Fibroblast of the aortic adventitia (primary cell): Measurements from ENCODE around the gene GPC6. TPM values are rescaled to one million over a fixed set of nuclear protein-coding genes. Genes with fewer than 3 reads are reported as not detected.

ENCODE experiments used
- DNase-seq: peaks from one replicate; pipeline ENCODE4 v3.0.0-alpha.2; 2010; ENCODE audit warnings: low read depth
- H3K4me3 ChIP-seq: 2 replicates; pipeline ENCODE4 v1.5.1; 2011; ENCODE audit warnings: low read depth, mild to moderate bottlenecking, control low read depth, low read length, moderate library complexity
- total RNA-seq: library from RNA; depleted of rRNA; stranded (reverse); fragments of >200 nt; gene quantifications from 2 replicates; pipeline ENCODE4 v1.2.3, GENCODE V29; 2012; ENCODE audit warnings: low replicate concordance
- TF ChIP-seq, protein P1 (sequence below): IDR thresholded peaks from 2 replicates; pipeline ENCODE4 v1.5.1; 2011; ENCODE audit warnings: mild to moderate bottlenecking, low read length, control low read depth, inconsistent platforms; ENCODE audit not compliant: insufficient read depth

Gene GPC6
- total RNA-seq, 1 donor = 92.6 TPM

DNA sequence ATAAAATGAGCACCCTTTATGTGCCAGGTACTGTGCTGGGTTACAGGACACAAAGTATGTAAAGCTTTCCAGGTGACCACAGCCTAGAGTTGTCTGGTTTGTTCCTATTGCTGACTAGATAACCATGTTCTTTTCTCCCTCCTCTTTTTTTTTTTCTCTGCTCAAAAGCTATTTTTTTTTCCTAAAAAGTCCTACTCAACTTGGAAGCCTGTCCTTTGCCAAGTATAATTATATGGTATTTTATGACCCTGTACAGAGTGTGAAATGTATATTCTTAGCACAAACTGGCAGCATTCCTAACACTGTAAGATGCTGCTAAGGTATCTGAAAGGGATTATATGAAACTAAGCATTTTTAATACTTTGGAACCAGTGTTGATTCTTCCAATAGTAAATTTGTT, 171.0 kb downstream of the GPC6 start:
- H3K4me3 ChIP-seq = no peak overlapping the region
- TF ChIP-seq, protein P1, sequence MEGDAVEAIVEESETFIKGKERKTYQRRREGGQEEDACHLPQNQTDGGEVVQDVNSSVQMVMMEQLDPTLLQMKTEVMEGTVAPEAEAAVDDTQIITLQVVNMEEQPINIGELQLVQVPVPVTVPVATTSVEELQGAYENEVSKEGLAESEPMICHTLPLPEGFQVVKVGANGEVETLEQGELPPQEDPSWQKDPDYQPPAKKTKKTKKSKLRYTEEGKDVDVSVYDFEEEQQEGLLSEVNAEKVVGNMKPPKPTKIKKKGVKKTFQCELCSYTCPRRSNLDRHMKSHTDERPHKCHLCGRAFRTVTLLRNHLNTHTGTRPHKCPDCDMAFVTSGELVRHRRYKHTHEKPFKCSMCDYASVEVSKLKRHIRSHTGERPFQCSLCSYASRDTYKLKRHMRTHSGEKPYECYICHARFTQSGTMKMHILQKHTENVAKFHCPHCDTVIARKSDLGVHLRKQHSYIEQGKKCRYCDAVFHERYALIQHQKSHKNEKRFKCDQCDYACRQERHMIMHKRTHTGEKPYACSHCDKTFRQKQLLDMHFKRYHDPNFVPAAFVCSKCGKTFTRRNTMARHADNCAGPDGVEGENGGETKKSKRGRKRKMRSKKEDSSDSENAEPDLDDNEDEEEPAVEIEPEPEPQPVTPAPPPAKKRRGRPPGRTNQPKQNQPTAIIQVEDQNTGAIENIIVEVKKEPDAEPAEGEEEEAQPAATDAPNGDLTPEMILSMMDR = no peak
- no peak for DNase-seq

DNA sequence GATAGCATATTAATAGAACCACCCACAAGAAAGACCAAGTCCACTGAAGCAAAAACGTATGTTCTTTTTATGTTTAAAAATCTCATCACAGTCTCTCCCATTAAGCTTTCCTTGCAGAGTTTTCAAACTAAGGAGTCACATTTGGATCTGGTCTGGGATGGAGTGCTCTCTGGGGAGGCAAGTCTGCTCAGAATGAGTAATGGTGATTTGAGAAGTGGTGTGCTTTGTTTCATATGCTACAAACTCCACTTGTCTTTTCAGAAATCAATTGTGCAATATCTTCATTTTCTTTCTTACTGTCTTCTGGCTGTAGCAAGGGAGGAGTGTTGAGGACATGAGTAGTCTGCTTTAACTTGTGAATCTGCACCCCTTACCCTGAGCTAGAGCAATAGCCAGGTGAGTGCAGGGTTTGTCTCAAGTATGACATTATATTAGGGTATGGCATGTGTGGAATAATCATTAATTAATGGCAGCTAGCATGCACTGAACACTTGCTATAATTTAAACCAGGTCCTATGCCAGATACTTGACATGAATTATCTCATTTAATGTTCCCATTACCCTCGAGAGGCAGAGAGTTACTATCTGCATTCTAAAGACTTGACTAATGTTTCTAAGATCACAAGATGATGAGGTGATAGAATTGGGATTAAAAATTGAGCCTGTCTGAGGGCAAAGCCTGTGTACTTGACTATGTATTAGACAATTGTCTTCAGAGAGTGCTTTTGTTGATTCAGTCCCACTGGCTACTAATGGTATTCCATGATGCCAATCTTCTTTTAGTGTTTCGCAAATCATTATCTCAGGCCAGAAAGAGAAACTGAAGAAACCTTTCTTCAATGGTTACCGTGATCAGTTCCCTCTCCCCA, 171.8 kb downstream of the GPC6 start:
- peak; percentile 83 for DNase-seq
- TF ChIP-seq, protein P1 = no peak
- no peak overlapping the region for H3K4me3 ChIP-seq

DNA sequence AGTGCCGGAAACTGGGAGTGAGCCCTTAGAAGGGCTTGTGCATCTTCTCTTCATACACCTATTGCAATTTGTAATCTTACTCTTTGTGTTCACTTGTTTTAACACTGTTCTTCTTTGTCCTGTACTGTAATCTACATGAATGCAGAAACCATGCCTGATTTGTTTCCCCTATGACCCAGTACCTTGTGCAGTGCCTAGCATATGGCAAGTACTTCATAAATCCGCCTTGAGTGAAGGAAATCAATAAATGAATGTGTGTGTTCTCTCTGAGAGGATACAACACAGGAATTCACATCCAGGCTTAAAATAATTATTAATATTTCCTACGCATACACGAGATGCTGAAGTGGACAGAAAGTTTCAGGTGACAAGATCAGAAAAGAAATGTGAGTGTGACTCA, 172.6 kb downstream of the GPC6 start:
- TF ChIP-seq, protein P1 = no peak
- no peak overlapping the region for H3K4me3 ChIP-seq

DNA sequence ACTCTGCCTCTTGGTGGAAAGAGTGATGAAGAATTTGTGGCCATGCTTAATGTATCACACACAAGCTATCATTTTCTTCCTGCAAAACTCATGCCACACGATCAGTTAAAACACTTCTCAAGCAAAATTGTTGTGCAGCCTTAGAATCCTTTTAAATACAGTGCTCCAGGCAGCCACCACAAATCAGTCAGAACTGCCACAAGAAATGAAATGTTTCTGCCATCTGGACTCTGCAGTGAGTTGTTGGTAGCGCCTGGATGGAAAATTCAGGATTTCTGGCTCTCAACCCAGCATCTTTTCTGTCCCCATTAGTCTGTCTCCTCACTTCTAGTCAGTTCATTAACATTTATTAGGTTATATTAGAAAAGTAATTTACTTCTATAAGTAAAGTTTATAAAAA, 179.5 kb downstream of the GPC6 start:
- no peak for DNase-seq
- no peak overlapping the region for H3K4me3 ChIP-seq
- TF ChIP-seq, protein P1 = no peak

More for the DNA sequence above, 172.6 kb downstream of the GPC6 start:
- no peak for DNase-seq

DNA sequence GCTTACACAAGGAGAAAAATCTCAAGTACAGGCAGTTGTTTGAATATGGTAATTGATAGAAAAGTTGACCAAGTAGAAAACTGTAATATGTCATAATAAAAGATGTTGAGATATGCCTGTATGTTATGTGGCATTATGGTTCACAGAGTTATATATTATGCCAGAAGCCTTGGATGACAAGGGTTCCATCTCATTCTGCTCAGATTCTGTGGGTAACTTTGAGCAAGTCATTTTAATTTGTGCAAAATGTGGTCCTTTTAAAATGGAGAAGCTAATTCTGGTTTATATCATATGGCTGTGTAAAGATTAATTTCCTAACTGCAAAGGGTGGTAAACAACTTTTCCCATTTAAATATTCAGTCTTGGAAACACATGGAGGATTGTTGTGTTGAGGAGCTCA, 180.9 kb downstream of the GPC6 start:
- no peak for DNase-seq
- no peak overlapping the region for H3K4me3 ChIP-seq
- TF ChIP-seq, protein P1 = no peak

DNA sequence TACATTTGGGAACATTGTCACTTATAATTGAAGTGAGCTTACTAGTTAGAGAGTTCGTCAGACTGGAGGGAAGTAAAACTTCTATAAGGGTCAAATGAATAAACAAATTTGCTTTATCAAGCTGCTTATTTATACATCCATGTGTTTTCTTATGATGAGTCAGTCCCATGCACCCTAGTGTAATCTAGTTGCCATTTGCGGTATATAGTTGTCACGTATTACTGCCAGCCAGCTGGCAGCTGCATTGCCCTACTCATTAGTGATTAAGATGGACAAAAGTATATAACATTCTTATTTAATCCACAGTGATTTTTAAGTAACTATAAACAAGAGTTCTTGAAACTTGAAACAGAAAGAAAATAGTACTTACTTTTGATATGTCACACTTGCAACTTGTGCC, 182.4 kb downstream of the GPC6 start:
- no peak overlapping the region for H3K4me3 ChIP-seq
- TF ChIP-seq, protein P1 = no peak
- DNase-seq = no peak
